Smooth muscle cell (in vitro differentiated cells): ENCODE results near the gene POU3F3. TPM values are rescaled to one million over a fixed set of nuclear protein-coding genes. Genes with fewer than 3 reads are reported as not detected.
A peak's percentile ranks its signal among the peaks of the same experiment; 100 is the strongest.

Experiments
- DNase-seq: peaks from one replicate; lab custom pipeline; 2025; ENCODE audit not compliant: unreplicated experiment; lab: John Stamatoyannopoulos, UW
- H2AFZ ChIP-seq: fragments of 200-600 bp; sonication (generic); 2 replicates; pipeline ENCODE4 v1.6.0; 2016; ENCODE audit warnings: antibody characterized with exemption, low read depth, mild to moderate bottlenecking
- H3F3A ChIP-seq: fragments of 200-600 bp; sonication (generic); 2 replicates; pipeline ENCODE4 v1.6.0; 2017; ENCODE audit warnings: antibody characterized with exemption, low read depth
- H3K27ac ChIP-seq: fragments of 200-600 bp; sonication (generic); 2 replicates; pipeline ENCODE4 v1.5.1; 2016; ENCODE audit warnings: low read depth, mild to moderate bottlenecking
- H3K27me3 ChIP-seq: fragments of 200-600 bp; sonication (generic); 2 replicates; pipeline ENCODE4 v1.6.1; 2016; ENCODE audit warnings: low read depth, mild to moderate bottlenecking
- H3K36me3 ChIP-seq: fragments of 200-600 bp; sonication (generic); 2 replicates; pipeline ENCODE4 v1.5.1; 2016; ENCODE audit warnings: low read depth
- H3K4me1 ChIP-seq: fragments of 200-600 bp; sonication (generic); 2 replicates; pipeline ENCODE4 v1.5.1; 2016; ENCODE audit warnings: low read depth
- H3K4me2 ChIP-seq: fragments of 200-600 bp; sonication (generic); 2 replicates; pipeline ENCODE4 v1.6.0; 2016; ENCODE audit warnings: mild to moderate bottlenecking
- H3K4me3 ChIP-seq: fragments of 200-600 bp; sonication (generic); 2 replicates; pipeline ENCODE4 v1.5.1; 2016; ENCODE audit warnings: mild to moderate bottlenecking
- H3K79me2 ChIP-seq: fragments of 200-600 bp; sonication (generic); 2 replicates; pipeline ENCODE4 v1.6.0; 2016; ENCODE audit warnings: low read depth, mild to moderate bottlenecking
- H3K9ac ChIP-seq: fragments of 200-600 bp; sonication (generic); 2 replicates; pipeline ENCODE4 v1.6.0; 2016; ENCODE audit warnings: low read depth
- H3K9me3 ChIP-seq: fragments of 200-600 bp; sonication (generic); replicated peaks from 2 replicates; pipeline ENCODE4 v1.5.1; 2016; ENCODE audit warnings: low read depth
- H4K20me1 ChIP-seq: fragments of 200-600 bp; sonication (generic); 2 replicates; pipeline ENCODE4 v1.6.0; 2016; ENCODE audit warnings: low read depth
- WGBS: methylation state at CpG from one replicate; pipeline ENCODE4 v1.1.7; 2016; ENCODE audit warnings: low lambda C conversion rate; 5-methylcytosine and 5-hydroxymethylcytosine counted together
- polyA plus RNA-seq: library from polyadenylated mRNA; unstranded; fragments of >200 nt; fragmentation: Nextera tagmentation; extraction: Ambion mirVana; gene quantifications from 2 replicates; pipeline ENCODE4 v1.2.1, GENCODE V29; 2016
- total RNA-seq: library from RNA; depleted of rRNA; stranded (reverse); fragments of >200 nt; gene quantifications from 2 replicates; pipeline ENCODE4 v1.2.3, GENCODE V29; 2014
- TF ChIP-seq, protein P1 (sequence below): fragments of 200-600 bp; sonication (generic); IDR thresholded peaks from 2 replicates; pipeline ENCODE4 v1.5.1; 2017; ENCODE audit warnings: borderline replicate concordance, mild to moderate bottlenecking, antibody characterized with exemption; ENCODE audit not compliant: insufficient read depth, poor library complexity, severe bottlenecking

POU3F3 gene
- total and polyA plus RNA-seq, 2 experiments from 2014 or later = not detected

DNA sequence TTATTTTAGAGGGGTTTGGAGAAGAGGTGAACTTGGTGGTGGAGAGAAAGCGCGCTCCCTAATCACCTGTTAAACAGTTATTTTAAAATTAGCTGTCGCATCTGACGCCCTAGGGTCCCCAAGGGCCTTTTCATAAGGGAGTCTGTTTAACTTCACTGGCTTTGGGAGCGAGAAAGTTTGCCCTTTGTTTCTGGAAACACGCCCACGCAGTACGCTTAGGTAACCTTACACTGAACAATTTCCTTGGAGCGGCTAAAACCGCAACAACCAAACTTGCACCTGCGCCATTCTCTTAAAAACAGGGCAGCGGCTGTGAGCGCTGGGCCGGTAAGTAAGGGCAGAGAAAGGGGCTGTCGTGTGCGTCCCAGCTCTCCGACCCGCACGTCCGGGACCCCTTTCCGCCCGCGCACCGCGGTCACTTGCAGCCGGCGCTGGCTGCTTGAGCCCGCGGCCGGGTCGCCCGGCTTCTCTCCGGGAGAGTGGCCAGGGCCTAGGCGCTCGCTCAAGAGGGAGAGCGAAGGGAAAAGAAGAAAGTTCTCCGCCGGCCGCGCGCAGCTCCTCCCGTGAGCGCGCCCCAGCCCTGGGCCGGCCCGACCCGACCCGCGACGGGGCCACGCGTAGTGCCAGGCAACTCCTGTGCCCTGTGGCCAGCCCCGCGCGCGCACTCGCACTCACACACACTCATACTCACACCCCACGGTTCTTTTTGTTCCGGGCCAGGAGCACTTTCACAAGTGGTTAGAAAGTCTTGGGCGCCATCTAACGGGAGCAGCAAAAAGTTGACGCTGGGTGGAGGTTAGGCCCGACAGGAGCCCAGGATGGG, 19.2 kb downstream of the POU3F3 start:
- Histone ChIP-seq H3K27me3 (peaks cover 94% of the 10 kb centered on the region), H3K27ac (no peak overlapping the region), H3K4me2 (peak overlapping the region; percentile 98), H3F3A (no peaks in the 10 kb centered on the region), H3K36me3 (no peaks in the 10 kb centered on the region), H3K79me2 (no peaks in the 10 kb centered on the region), H2AFZ (peak overlapping the region; percentile 59), H3K4me3 (peak overlapping the region; percentile 85), H3K4me1 (peaks cover 8% of the 10 kb centered on the region), H3K9me3 (no peaks in the 10 kb centered on the region), H4K20me1 (no peaks in the 10 kb centered on the region), H3K9ac (no peak overlapping the region)
- 1% methylated on average over 51 of the region's 63 CpGs for WGBS
- DNase-seq = no peak
- TF ChIP-seq, protein P1, sequence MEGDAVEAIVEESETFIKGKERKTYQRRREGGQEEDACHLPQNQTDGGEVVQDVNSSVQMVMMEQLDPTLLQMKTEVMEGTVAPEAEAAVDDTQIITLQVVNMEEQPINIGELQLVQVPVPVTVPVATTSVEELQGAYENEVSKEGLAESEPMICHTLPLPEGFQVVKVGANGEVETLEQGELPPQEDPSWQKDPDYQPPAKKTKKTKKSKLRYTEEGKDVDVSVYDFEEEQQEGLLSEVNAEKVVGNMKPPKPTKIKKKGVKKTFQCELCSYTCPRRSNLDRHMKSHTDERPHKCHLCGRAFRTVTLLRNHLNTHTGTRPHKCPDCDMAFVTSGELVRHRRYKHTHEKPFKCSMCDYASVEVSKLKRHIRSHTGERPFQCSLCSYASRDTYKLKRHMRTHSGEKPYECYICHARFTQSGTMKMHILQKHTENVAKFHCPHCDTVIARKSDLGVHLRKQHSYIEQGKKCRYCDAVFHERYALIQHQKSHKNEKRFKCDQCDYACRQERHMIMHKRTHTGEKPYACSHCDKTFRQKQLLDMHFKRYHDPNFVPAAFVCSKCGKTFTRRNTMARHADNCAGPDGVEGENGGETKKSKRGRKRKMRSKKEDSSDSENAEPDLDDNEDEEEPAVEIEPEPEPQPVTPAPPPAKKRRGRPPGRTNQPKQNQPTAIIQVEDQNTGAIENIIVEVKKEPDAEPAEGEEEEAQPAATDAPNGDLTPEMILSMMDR = peak; percentile 50

DNA sequence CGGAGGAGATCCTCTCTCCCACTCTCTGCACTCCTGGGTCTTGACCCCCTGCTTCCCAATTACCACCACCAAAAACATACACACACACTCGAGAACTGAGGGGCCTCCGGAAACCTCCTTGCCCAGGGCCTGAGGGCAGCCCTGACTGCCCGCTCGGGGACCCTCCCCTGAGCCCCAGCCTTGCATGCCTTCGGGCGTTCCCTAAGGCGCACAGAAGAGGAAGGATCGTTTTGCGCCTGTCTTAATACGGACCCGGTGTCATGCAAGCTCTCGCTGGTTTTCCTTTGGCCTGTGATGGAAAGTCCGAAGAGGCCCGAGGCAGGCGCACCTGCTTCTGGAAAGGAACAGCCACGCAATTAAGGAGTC, 19.8 kb downstream of the POU3F3 start:
- Histone ChIP-seq H2AFZ (no peak overlapping the region), H3K36me3 (no peaks in the 10 kb centered on the region), H3K9me3 (no peaks in the 10 kb centered on the region), H3K27ac (no peak overlapping the region), H3K4me1 (peaks cover 8% of the 10 kb centered on the region), H3K4me2 (peak overlapping the region; percentile 98), H3F3A (no peaks in the 10 kb centered on the region), H3K9ac (no peak overlapping the region), H3K4me3 (peak overlapping the region; percentile 85), H4K20me1 (no peaks in the 10 kb centered on the region), H3K79me2 (no peaks in the 10 kb centered on the region), H3K27me3 (peaks cover 94% of the 10 kb centered on the region)
- TF ChIP-seq, protein P1 = no peak
- WGBS = 12% methylated on average over 17 of the region's 17 CpGs
- DNase-seq = no peak

DNA sequence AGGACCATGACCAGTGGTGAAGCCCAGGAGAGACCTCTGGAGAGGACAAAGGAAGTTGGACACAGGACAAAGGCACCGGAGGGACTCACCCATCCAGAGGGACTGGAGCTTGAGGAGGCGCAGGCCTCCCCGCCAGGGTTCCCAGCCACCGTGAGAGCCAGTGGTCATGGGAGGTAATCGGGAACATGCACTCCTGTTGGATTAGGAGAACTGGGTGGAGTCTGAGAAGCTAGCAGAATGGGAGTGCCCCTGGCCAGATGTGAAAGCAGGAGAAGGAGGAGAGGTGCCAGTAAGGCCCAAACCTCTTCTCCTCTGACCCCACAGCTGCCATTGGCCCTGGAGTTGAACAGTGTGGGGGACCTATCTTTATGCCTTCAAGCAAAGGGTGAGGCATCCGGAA, 20.3 kb downstream of the POU3F3 start:
- Histone ChIP-seq H3K27me3 (peaks cover 94% of the 10 kb centered on the region), H3F3A (no peaks in the 10 kb centered on the region), H3K9ac (no peak overlapping the region), H3K79me2 (no peaks in the 10 kb centered on the region), H3K4me1 (peaks cover 8% of the 10 kb centered on the region), H3K9me3 (no peaks in the 10 kb centered on the region), H2AFZ (no peak overlapping the region), H3K27ac (no peak overlapping the region), H3K36me3 (no peaks in the 10 kb centered on the region), H3K4me3 (no peak overlapping the region), H4K20me1 (no peaks in the 10 kb centered on the region), H3K4me2 (no peak overlapping the region)
- WGBS = 58% methylated on average over 6 of the region's 6 CpGs
- no peak for DNase-seq
- TF ChIP-seq, protein P1 = no peak

DNA sequence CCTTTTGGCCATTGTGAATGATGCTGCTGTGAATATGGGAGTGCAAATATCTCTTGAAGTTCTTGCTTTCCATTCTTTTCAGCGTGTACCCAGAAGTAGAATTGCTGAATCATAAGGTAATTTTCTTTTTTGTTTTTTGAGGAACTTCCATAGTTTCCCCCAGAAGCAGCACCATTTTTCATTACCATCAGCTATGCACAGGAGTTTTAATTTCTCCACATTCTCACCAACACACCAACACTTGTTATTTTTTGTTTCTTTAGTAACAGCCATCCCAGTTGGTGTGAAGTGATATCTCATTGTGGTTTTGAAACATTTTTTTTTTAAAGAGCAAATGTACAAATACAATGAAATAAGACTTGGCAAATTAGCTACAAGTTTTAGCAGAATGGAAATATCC, 21.3 kb downstream of the POU3F3 start:
- H3K4me2 ChIP-seq = no peak overlapping the region
- H4K20me1 ChIP-seq = no peaks in the 10 kb centered on the region
- TF ChIP-seq, protein P1 = no peak
- no peaks in the 10 kb centered on the region for H3F3A ChIP-seq
- H3K79me2 ChIP-seq = no peaks in the 10 kb centered on the region
- H3K27ac ChIP-seq = no peak overlapping the region
- 73% methylated on average over 1 of the region's 1 CpG for WGBS
- DNase-seq = no peak
- peaks cover 94% of the 10 kb centered on the region for H3K27me3 ChIP-seq
- no peak overlapping the region for H3K9ac ChIP-seq
- H3K4me1 ChIP-seq = peaks cover 8% of the 10 kb centered on the region
- H3K9me3 ChIP-seq = no peaks in the 10 kb centered on the region
- no peaks in the 10 kb centered on the region for H3K36me3 ChIP-seq
- H2AFZ ChIP-seq = no peak overlapping the region
- H3K4me3 ChIP-seq = no peak overlapping the region
